ENCODE data around the gene FABP7.

FABP7 gene

GRCh38 chr6:122755901-122756300 is 23.6 kb upstream of the FABP7 start:
- CTCF ChIA-PET, result no interaction called here
- POLR2A ChIA-PET, result no interaction called here
- TF ChIP-seq SUZ12 (IDR thresholded peaks at IDR 0.05) (no peak), BHLHE40 (IDR thresholded peaks at IDR 0.05; ENCODE audit: borderline replicate concordance) (no peak), HDGF (IDR thresholded peaks at IDR 0.05; ENCODE audit: borderline replicate concordance) (no peak), TARDBP (IDR thresholded peaks at IDR 0.05) (no peak), PKNOX1 (IDR thresholded peaks at IDR 0.05) (no peak), CTBP1 (IDR thresholded peaks at IDR 0.05; ENCODE audit: borderline replicate concordance) (no peak), LEF1 (IDR thresholded peaks at IDR 0.05; ENCODE audit: borderline replicate concordance) (no peak), FOXA1 (IDR thresholded peaks at IDR 0.05) (no peak), ARNT (IDR thresholded peaks at IDR 0.05) (no peak), ZNF384 (IDR thresholded peaks at IDR 0.05) (no peak), FOXK2 (IDR thresholded peaks at IDR 0.05) (no peak), NFRKB (IDR thresholded peaks at IDR 0.05) (no peak), SP1 (IDR thresholded peaks at IDR 0.05) (no peak), ELF4 (IDR thresholded peaks at IDR 0.05) (no peak), FOXM1 (IDR thresholded peaks at IDR 0.05; ENCODE audit: borderline replicate concordance) (no peak), L3MBTL2 (conservative IDR thresholded peaks at IDR 0.05) (no peak)
- no peak for DNase-seq (ENCODE audit: extremely low spot score)

GRCh38 chr6:122758927-122759334 is 20.6 kb upstream of the FABP7 start:
- TF ChIP-seq ZNF384 (IDR thresholded peaks at IDR 0.05) (no peak), BHLHE40 (IDR thresholded peaks at IDR 0.05; ENCODE audit: borderline replicate concordance) (no peak), HDGF (IDR thresholded peaks at IDR 0.05; ENCODE audit: borderline replicate concordance) (no peak), CTBP1 (IDR thresholded peaks at IDR 0.05; ENCODE audit: borderline replicate concordance) (no peak), FOXK2 (IDR thresholded peaks at IDR 0.05) (no peak)
- CTCF ChIA-PET, result interaction anchor here (0.7 kb wide), 1 partner anchor 12 kb away, joined by 3 read pairs; no protein-coding TSS in a partner anchor
- no peak for DNase-seq (ENCODE audit: extremely low spot score)
- POLR2A ChIA-PET, result no interaction called here

- ChIA-PET CTCF (interaction anchor here (0.7 to 1.0 kb wide), 2 partner anchors 15 to 109 kb away, joined by 3 read pairs; no protein-coding TSS in a partner anchor), POLR2A (no interaction called here)
- DNase-seq (ENCODE audit: extremely low spot score), result no peak
- TF ChIP-seq PKNOX1 (IDR thresholded peaks at IDR 0.05), result no peak
- no peak for TF ChIP-seq ELF4 (IDR thresholded peaks at IDR 0.05)
- no peak for TF ChIP-seq HDGF (IDR thresholded peaks at IDR 0.05; ENCODE audit: borderline replicate concordance)
- no peak for TF ChIP-seq FOXA1 (IDR thresholded peaks at IDR 0.05)
- TF ChIP-seq L3MBTL2 (conservative IDR thresholded peaks at IDR 0.05), result no peak
- no peak for TF ChIP-seq NFRKB (IDR thresholded peaks at IDR 0.05)
- no peak for TF ChIP-seq BHLHE40 (IDR thresholded peaks at IDR 0.05; ENCODE audit: borderline replicate concordance)
- no peak for TF ChIP-seq SUZ12 (IDR thresholded peaks at IDR 0.05)
Measured at GRCh38 chr6:122760330-122760729, 19.2 kb upstream of the FABP7 start.

GRCh38 chr6:122766256-122766655 is 13.3 kb upstream of the FABP7 start:
- CTCF ChIA-PET, result no interaction called here
- POLR2A ChIA-PET, result no interaction called here
- no peak for DNase-seq (ENCODE audit: extremely low spot score)
- TF ChIP-seq ARNT (IDR thresholded peaks at IDR 0.05), result no peak
- no peak for TF ChIP-seq L3MBTL2 (conservative IDR thresholded peaks at IDR 0.05)

- no peak for DNase-seq (ENCODE audit: extremely low spot score)
- ChIA-PET CTCF (interaction anchor here (0.5 to 0.6 kb wide), 2 partner anchors 12 to 284 kb away, joined by 3 read pairs; no protein-coding TSS in a partner anchor), POLR2A (no interaction called here)
- TF ChIP-seq CTBP1 (IDR thresholded peaks at IDR 0.05; ENCODE audit: borderline replicate concordance) (no peak), FOXK2 (IDR thresholded peaks at IDR 0.05) (no peak), HDGF (IDR thresholded peaks at IDR 0.05; ENCODE audit: borderline replicate concordance) (no peak), ARNT (IDR thresholded peaks at IDR 0.05) (no peak), L3MBTL2 (conservative IDR thresholded peaks at IDR 0.05) (no peak), PKNOX1 (IDR thresholded peaks at IDR 0.05) (no peak)
Measured at GRCh38 chr6:122770835-122771601, 8.5 kb upstream of the FABP7 start.

GRCh38 chr6:122772724-122773415 is 6.6 kb upstream of the FABP7 start:
- CTCF ChIA-PET, result no interaction called here
- POLR2A ChIA-PET, result no interaction called here
- TF ChIP-seq SP1 (IDR thresholded peaks at IDR 0.05), result no peak
- no peak for TF ChIP-seq BHLHE40 (IDR thresholded peaks at IDR 0.05; ENCODE audit: borderline replicate concordance)
- TF ChIP-seq L3MBTL2 (conservative IDR thresholded peaks at IDR 0.05), result no peak
- no peak for TF ChIP-seq NFRKB (IDR thresholded peaks at IDR 0.05)
- no peak for TF ChIP-seq FOXA1 (IDR thresholded peaks at IDR 0.05)
- TF ChIP-seq ELF4 (IDR thresholded peaks at IDR 0.05), result no peak
- TF ChIP-seq LEF1 (IDR thresholded peaks at IDR 0.05; ENCODE audit: borderline replicate concordance), result no peak
- TF ChIP-seq CTBP1 (IDR thresholded peaks at IDR 0.05; ENCODE audit: borderline replicate concordance), result no peak
- TF ChIP-seq TARDBP (IDR thresholded peaks at IDR 0.05), result no peak
- TF ChIP-seq PKNOX1 (IDR thresholded peaks at IDR 0.05), result no peak
- no peak for TF ChIP-seq HDGF (IDR thresholded peaks at IDR 0.05; ENCODE audit: borderline replicate concordance)
- TF ChIP-seq SUZ12 (IDR thresholded peaks at IDR 0.05), result no peak
- no peak for TF ChIP-seq ARNT (IDR thresholded peaks at IDR 0.05)
- TF ChIP-seq ZNF384 (IDR thresholded peaks at IDR 0.05), result no peak
- no peak for DNase-seq (ENCODE audit: extremely low spot score)

Data from HEK293T (cell line).